Lung (tissue), 12 donors: Measurements from ENCODE around the gene SSH3. TPM values are rescaled to one million over a fixed set of nuclear protein-coding genes. Genes with fewer than 3 reads are reported as not detected.

Experiments
- ATAC-seq: fragments of 200-7000 bp; cut with Tn5 transposase; one replicate; pipeline ENCODE4 v1.9.1; 2020; ENCODE audit warnings: moderate number of reproducible peaks; ENCODE audit not compliant: insufficient read depth, low FRiP score
- DNase-seq, 3 donors: peaks; one replicate each; pipeline ENCODE4 v3.0.0-alpha.2; 2013 to 2017
- H3K27ac ChIP-seq, 2 donors: one replicate each; pipeline ENCODE4 v1.5.1; 2013; ENCODE audit warnings: mild to moderate bottlenecking in 2 of 2, moderate library complexity in 2 of 2, control low read depth in 1 of 2, inconsistent platforms in 1 of 2, low read depth in 1 of 2, low read length in 1 of 2
- H3K27me3 ChIP-seq, 3 donors: one replicate each; pipeline ENCODE4 v1.5.1; 2013; ENCODE audit warnings: low read length in 2 of 3; ENCODE audit not compliant: control insufficient read depth in 3 of 3, insufficient read depth in 3 of 3
- H3K36me3 ChIP-seq, 4 donors: one replicate each; pipeline ENCODE4 v1.5.1; 2013; ENCODE audit warnings: low read length in 4 of 4, mild to moderate bottlenecking in 1 of 4, moderate library complexity in 1 of 4; ENCODE audit not compliant: control insufficient read depth in 4 of 4, insufficient read depth in 4 of 4
- H3K4me1 ChIP-seq, 5 donors: one replicate each; pipeline ENCODE4 v1.5.1; 2013; ENCODE audit warnings: low read length in 5 of 5, mild to moderate bottlenecking in 2 of 5, moderate library complexity in 1 of 5; ENCODE audit not compliant: control insufficient read depth in 5 of 5, insufficient read depth in 5 of 5
- H3K4me3 ChIP-seq: one replicate; pipeline ENCODE4 v1.5.1; 2013; ENCODE audit warnings: mild to moderate bottlenecking, control low read depth, moderate library complexity
- H3K9ac ChIP-seq, 2 donors: one replicate each; pipeline ENCODE4 v1.5.1; 2013; ENCODE audit warnings: low read length in 2 of 2, control low read depth in 1 of 2; ENCODE audit not compliant: insufficient read depth in 1 of 2
- H3K9me3 ChIP-seq, 4 donors: one replicate each; pipeline ENCODE4 v1.5.1; 2013; ENCODE audit warnings: low read length in 3 of 4, mild to moderate bottlenecking in 1 of 4, moderate library complexity in 1 of 4; ENCODE audit not compliant: control insufficient read depth in 4 of 4, insufficient read depth in 3 of 4
- WGBS, 2 donors: extraction: QIAGEN DNeasy Blood & Tissue Kit; methylation state at CpG; one replicate each; pipeline ENCODE4 v1.1.7; 2013; 5-methylcytosine and 5-hydroxymethylcytosine counted together
- polyA plus RNA-seq, 2 donors: library from polyadenylated mRNA; stranded (reverse); fragments of 200-250 nt; gene quantifications; one replicate each; pipeline ENCODE4 v1.2.1, GENCODE V29; 2013
- total RNA-seq, 2 donors: library from RNA; depleted of rRNA in 1 of 2; stranded (reverse); fragments of >200 nt in 1 of 2; gene quantifications; one replicate each; pipeline ENCODE4 v1.2.1, GENCODE V29; 2014 to 2021
- TF ChIP-seq, protein P1 (sequence below): IDR thresholded peaks from 2 replicates; pipeline ENCODE4 v1.5.1; 2012; ENCODE audit warnings: mild to moderate bottlenecking; ENCODE audit errors: control extremely low read depth, extremely low read depth
- donor health status: control.
- donor health status: control.
- donor health status: Bipolar disorder and iron deficiency.
- donor health status: healthy.
- donor health status: DM: yes; HTN: yes; CAD: no.

SSH3 gene
- total and polyA plus RNA-seq, 4 donors = 19.0 to 42.7 (median 27.2) TPM

DNA sequence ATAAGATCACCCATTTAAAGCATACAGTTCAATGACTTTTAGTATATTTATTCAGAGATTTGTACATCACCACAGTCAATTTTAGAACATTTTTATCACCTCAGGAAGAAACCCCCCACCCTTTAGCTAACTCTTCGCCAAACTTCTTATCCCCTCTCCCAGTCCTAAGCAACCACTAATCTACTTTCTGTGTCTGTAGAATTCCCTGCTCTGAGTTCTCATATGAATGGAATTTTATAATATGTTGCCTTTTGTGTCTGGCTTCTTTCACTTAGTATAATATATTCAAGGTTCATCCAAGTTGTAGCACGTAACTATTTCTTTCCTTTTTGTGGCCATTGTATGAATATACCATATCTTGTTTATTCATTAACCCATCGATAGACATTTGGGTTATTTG, 10.7 kb upstream of the SSH3 start:
- H3K9me3 ChIP-seq = peaks cover 0 to 4% (median 0%) of the 10 kb centered on the region in 4 donors
- H3K27ac ChIP-seq = no peak overlapping the region
- no peak overlapping the region for H3K9ac ChIP-seq
- H3K27me3 ChIP-seq = no peaks in the 10 kb centered on the region
- peaks cover 0 to 25% (median 6%) of the 10 kb centered on the region in 5 donors for H3K4me1 ChIP-seq
- DNase-seq (no peak), ATAC-seq (no peak)
- peaks cover 0 to 35% (median 28%) of the 10 kb centered on the region in 4 donors for H3K36me3 ChIP-seq
- WGBS, 2 donors = 62 to 64% methylated on average over 3 of the region's 3 CpGs
- TF ChIP-seq, protein P1, sequence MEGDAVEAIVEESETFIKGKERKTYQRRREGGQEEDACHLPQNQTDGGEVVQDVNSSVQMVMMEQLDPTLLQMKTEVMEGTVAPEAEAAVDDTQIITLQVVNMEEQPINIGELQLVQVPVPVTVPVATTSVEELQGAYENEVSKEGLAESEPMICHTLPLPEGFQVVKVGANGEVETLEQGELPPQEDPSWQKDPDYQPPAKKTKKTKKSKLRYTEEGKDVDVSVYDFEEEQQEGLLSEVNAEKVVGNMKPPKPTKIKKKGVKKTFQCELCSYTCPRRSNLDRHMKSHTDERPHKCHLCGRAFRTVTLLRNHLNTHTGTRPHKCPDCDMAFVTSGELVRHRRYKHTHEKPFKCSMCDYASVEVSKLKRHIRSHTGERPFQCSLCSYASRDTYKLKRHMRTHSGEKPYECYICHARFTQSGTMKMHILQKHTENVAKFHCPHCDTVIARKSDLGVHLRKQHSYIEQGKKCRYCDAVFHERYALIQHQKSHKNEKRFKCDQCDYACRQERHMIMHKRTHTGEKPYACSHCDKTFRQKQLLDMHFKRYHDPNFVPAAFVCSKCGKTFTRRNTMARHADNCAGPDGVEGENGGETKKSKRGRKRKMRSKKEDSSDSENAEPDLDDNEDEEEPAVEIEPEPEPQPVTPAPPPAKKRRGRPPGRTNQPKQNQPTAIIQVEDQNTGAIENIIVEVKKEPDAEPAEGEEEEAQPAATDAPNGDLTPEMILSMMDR = no peak
- H3K4me3 ChIP-seq = no peak overlapping the region

DNA sequence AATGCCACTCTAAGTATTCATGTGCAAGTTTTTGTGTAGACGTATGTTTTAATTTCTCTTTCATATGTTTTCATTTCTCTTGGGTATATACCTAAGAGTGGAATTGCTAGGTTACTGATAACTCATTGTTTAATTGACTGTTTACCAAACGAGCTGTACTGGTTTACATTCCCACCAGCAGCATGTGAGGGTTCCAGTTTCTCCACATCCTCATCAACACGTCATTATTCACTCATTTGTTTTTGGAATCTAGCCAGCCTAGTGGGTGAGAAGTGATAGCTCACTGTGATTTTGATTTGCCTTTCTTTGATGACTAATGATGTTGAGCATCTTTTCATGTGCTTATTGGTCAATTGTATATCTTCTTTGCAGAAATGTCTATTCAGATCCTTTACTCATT, 10.2 kb upstream of the SSH3 start:
- Histone ChIP-seq H3K27ac (no peak overlapping the region), H3K27me3 (no peaks in the 10 kb centered on the region), H3K36me3 (peaks cover 0 to 35% (median 28%) of the 10 kb centered on the region in 4 donors), H3K9ac (no peak overlapping the region), H3K4me1 (peaks cover 0 to 21% (median 2%) of the 10 kb centered on the region in 5 donors), H3K4me3 (no peak overlapping the region), H3K9me3 (peaks cover 0 to 4% (median 0%) of the 10 kb centered on the region in 4 donors)
- no peak for DNase-seq
- 29 to 35% methylated on average over 3 of the region's 3 CpGs for WGBS, 2 donors
- TF ChIP-seq, protein P1 = no peak
- no peak for ATAC-seq

DNA sequence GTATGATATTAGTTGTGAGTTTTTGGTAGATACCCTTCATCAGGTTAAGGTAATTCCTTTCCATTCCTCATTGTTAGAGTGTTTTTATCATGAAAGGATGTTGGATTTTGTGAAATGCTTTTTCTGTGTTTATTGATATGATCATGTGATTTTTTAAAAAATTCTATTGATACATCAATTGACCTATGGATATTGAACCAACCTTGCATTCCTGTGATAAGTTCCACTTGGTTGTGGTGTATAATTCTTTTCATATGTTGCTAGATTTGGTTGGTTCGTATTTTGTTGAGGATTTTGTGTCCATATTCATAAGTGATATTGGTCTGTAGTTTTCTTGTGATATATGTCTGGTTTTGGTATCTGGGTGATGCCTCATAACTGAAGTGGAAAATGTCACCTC, 7.5 kb upstream of the SSH3 start:
- Histone ChIP-seq H3K9ac (no peak overlapping the region), H3K27me3 (no peaks in the 10 kb centered on the region), H3K27ac (no peak overlapping the region), H3K9me3 (peaks cover 0 to 4% (median 0%) of the 10 kb centered on the region in 4 donors), H3K36me3 (peaks cover 0 to 38% (median 31%) of the 10 kb centered on the region in 4 donors), H3K4me3 (no peak overlapping the region), H3K4me1 (peaks cover 0 to 9% (median 0%) of the 10 kb centered on the region in 5 donors)
- ATAC-seq = no peak
- peak in 1 of 3 donors; percentile 38 for DNase-seq
- TF ChIP-seq, protein P1 = no peak
- WGBS, 2 donors = 94% methylated on average over 1 of the region's 1 CpG

DNA sequence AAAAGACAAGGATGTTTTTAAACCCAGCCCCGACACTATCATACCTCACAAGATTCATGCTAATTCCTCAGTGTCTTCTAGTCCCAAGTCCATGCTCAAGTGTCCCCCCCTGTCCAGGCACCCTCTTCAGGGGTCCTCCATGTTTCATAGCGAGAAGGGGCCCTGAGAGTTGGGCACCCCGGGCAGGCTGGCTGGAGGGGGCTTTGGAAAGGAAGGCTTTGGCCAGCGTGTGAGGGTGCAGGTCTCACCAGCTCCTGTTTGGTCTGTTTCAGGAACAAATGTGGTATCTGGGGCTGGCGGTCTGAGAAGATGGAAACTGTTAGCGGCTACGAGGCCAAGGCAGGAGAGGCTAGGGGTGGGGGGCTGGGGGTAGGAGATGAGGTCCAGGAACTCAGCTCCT, 4.5 kb upstream of the SSH3 start:
- Histone ChIP-seq H3K4me1 (peaks cover 0 to 18% (median under 1%) of the 10 kb centered on the region in 5 donors), H3K9me3 (peaks cover 0 to 4% (median 0%) of the 10 kb centered on the region in 4 donors), H3K9ac (no peak overlapping the region), H3K27ac (no peak overlapping the region), H3K36me3 (peaks cover 0 to 45% (median 24%) of the 10 kb centered on the region in 4 donors), H3K4me3 (no peak overlapping the region), H3K27me3 (no peaks in the 10 kb centered on the region)
- TF ChIP-seq, protein P1 = no peak
- 95 to 98% methylated on average over 7 of the region's 7 CpGs for WGBS, 2 donors
- no peak for DNase-seq
- no peak for ATAC-seq
